DLD1 (cell line): Measurements from ENCODE around the gene FHIP1B.
"Not testable (repeated sequence)": the region's sequence is repeated elsewhere in the genome, so short reads cannot be mapped to it uniquely, and the experiment has no call there.

Source experiments
- in situ Hi-C: cut with HindIII; loops from 2 replicates; pipeline ENCODE4 v1.10.0; 2017; ENCODE audit warnings: low sequenced_read_pairs

The FHIP1B gene

DNA sequence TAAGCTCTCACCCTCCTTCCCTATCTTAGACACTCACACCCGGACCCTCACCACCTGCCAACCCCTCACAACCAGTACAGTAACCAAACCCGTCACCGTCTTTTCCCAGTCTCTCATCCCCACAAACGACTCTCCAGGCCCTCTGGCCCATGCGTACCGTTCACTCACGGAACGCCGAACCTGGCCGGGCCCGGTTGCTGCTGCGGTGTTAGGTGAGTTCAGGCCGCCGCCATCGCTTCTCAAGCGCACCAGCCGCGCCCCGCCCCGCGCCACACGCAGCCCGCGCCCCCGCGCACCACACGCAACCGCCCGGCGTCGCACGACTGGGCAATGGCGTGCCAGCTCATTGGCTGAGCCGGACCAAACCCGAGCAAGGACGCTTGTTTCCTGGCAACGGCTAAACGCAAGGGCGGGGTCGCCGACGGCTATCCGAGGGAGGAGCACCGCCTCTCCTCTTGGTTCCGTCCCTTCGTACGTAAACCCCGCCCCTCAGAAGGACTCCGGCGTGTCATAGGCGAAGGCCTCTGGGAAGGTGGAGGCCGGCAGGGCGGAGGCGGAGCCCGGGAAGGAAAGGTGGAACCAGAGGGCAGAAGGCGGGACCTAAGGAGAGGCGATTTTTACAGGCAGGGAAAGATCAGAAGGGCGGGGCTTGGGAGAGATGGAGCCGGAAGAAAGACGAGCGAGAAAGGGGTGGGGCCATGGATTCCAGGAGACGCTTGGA lies at the start of gene FHIP1B:
TSS of gene FHIP1B (minus strand) at position 250 of the 721 bp plus-strand sequence. CDS start 10,120 bp downstream, outside the sequence.
- in situ Hi-C loops: no loop called here

DNA sequence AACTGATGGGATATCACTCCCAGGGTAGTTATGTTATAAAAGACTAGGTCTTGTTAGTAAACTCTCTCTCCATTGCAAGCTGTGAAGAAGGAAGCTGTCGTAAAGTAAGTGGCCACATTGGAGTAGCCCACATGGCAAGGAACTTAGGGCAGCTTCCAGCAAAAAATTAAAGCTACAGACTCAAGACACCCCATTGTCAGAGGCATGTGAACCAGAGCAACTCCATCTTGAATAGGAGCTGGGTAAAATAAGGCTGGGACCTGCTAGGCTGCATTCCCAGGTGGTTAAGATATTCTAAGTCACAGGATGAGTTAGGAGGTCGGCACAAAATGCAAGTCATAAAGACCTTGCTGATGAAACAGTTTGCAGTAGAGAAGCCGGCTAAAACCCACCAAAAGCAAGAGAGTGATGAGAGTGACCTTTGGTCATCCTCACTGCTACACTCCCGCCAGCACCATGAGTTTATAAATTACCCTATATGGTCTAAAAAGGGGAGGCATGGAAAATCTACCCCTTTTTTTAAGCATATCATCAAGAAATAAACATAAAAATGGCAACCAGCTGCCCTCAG lies 49.1 kb upstream of the FHIP1B start:
- in situ Hi-C loops: no loop called here

DNA sequence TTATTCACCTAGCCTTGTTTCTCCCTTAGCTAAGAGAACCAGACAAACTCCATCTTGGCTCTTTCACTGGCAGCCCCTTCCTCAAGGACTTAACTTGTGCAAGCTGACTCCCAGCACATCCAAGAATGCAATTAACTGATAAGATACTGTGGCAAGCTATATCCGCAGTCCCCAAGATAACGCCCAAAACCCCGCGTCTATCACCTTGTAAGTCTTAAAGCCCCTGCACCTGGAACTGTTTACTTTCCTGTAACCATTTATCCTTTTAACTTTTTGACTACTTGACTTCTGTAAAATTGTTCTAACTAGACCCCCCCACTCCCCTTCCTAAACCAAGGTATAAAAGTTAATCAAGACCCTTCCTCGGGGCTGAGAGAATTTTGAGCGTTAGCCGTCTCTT lies 46.4 kb upstream of the FHIP1B start:
- in situ Hi-C loops: not testable (repeated sequence)

DNA sequence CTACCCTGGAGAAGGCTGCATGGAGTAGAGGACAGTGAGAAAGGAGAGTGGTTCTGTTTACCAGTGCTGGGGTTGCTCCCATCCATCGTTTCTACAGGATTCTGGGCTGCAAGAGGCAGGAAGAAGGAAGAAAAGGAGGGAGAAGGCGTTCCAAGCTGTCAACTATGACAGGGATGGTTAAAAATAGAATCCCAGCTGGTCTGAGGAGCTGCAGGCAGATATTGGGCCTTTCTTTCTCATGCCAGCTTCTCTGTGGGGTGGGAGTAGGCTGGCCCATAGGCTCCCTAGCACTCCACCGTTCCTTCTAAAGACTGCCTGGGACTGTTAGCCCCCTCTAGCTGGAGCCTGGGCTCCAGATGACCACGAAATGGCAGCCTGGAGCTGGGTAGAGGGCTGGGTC lies 38.8 kb upstream of the FHIP1B start:
- in situ Hi-C loops: no loop called here

DNA sequence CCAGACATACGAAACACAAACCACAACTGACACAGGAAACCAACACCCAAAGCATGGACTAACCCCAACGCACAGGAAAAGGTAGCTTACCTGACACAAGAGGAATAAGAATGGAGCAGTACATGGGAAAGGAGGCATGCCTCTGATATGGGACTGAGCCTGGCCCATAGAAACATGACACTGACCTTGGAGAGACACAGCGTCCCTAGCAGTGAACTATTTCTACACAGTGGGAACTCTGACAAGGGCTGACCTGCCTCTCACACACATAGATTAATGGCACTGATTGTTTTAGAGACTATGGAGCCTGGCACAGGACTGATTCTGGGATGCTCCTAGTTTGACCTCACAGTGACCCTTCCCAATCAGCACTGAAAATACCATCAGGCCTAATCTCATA lies 37.2 kb upstream of the FHIP1B start:
- in situ Hi-C loops: no loop called here

DNA sequence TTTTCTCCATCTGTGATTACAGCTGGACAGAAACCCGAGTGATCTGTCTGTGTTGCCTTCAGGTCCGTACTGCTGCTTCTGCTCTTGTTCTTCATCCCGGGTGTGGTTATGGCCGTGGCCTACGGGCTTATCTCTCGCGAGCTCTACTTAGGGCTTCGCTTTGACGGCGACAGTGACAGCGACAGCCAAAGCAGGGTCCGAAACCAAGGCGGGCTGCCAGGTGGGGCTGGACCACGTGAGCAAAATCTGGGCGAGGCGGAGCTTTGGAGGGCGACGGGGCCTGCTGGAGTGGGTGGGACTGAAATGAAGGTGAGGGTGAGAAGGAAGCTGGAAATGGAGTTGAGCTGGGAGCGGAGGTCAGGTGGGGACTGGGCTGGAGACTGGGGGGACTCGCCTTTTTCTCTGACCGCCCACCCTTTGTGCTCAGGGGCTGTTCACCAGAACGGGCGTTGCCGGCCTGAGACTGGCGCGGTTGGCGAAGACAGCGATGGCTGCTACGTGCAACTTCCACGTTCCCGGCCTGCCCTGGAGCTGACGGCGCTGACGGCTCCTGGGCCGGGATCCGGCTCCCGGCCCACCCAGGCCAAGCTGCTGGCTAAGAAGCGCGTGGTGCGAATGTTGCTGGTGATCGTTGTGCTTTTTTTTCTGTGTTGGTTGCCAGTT lies 36.3 kb upstream of the FHIP1B start:
- in situ Hi-C loops: no loop called here

DNA sequence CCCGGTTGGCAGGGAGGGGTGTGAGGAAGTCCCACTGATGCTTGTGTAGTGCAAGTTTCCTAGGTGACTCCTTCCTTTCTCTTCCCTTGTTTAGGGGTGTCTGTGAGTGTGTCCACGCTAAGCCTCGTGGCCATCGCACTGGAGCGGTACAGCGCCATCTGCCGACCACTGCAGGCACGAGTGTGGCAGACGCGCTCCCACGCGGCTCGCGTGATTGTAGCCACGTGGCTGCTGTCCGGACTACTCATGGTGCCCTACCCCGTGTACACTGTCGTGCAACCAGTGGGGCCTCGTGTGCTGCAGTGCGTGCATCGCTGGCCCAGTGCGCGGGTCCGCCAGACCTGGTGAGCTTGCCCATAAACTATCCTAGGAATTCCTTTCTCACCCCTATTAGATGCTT lies 35.6 kb upstream of the FHIP1B start:
- in situ Hi-C loops: no loop called here

DNA sequence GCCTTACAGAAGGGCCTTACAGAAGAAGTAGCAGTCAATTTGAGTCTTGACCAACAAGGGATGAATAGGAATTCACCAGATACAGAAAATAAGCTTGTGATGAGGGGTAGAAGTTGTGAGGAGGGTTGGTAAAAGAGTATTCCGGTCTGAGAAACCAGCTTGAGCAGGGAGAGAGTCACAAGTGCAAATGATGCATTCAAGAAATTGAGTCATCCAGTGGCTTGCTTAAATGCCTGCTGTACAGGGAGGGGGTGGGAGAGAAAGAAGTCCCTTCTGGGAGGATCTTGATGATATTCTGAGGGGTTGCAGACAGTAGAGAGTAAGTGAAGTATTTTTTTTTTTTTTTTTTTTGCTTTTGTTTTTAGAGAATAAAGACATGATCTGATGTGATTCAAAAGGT lies 34.4 kb upstream of the FHIP1B start:
- in situ Hi-C loops: no loop called here

DNA sequence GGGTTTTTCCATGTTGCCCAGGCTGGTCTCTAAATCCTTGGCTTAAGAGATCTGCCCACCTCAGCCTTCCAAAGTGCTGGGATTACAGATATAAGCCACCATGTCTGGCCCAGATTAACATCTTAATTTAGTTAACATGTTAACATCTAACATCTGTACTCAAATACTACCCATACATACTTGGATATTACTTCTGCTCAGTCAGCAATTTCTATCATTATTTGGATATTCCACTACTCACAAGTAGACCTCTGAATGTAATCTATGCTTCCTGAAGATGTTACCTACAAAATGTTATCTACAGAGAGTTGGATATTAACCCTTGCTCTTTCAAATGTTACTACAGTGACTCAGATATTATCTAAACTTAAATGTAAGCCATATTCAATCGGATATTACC lies 29.2 kb upstream of the FHIP1B start:
- in situ Hi-C loops: no loop called here

DNA sequence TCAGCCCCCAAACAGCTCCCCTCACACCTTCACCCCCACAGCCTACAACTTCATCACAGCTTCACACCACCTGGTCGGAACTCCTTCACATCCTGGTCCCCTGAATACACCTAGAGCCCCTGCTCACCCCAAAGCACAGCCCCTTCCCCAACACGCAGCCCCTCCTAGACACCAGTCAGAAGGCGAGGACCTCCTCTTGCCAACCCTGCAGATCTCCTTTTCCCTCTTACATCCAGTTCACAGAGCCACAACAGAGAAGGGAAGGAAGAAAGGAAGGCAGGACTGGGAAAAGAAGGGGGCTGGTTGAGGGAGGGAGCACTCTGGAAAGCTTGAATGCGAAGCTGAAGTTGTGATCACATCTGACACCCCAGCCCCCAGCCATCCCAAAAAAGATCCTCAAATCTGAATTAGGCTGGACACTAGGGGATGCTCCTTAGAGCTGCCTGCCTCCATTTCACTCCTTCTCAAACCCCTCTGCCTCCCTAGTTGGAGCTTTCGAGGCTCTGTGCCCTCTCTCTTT lies 25.8 kb upstream of the FHIP1B start:
- in situ Hi-C loops: no loop called here

DNA sequence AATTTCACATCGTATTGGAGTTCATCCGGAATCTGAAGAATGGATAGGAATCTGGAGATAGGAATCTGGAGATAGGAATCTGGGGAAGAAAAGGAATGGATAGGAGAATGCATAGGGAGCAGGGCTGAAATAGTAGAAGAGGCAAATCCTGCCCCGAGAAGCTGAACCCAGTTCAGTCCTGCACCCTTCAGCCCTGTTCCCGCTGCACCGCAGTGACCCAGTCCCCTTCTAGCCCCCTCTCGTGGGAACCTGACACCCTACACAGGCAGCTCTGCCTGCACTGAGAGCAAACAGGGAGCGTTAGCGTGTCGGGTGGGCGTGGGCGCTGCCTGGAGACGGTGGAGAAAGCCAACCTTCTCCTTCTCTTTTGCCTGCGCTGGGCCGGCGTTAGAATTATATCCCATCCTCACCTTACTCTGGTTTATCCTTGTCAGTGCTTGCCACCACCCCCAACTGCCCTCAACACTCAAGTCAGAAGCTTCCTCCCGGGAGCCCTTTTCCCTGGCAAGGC lies 24.2 kb upstream of the FHIP1B start:
- in situ Hi-C loops: no loop called here

DNA sequence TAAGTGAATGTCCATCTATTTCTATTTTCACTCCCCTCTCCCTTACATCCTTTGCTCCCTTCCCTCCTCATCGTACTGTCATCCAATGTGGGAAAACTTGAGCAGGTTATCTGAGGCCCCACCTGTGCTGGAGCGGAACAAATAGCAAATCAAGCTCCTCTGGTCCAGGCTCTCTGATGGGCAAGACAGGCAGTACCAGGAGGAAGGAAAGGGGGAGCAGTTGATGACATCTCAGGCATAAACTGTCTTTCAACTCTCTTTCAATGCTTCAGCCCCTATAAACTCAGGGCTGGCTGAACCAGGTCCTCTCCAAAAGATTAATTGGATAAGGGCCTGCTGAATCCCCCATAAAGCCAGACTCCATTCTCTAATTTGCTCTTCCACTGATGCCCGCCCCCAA lies 23.7 kb upstream of the FHIP1B start:
- in situ Hi-C loops: no loop called here

DNA sequence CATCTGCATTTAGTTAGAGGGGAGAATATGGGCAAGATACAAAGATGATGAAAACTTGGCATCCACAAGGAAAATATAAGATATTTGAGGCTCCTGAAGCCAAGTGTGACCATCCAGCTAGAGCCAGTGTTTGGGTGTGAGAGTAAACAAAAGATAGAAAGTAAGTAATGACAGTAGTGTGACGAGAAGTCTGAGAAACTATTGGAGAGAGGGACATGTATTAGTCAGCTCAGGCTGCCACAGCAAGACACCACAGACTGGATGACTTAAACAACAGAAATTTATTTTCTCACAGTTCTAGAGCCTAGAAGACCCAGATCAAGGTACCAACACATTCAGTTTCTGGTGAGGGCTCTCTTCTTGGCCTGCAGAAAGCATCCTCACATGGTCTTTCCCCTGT lies 18.8 kb upstream of the FHIP1B start:
- in situ Hi-C loops: no loop called here

DNA sequence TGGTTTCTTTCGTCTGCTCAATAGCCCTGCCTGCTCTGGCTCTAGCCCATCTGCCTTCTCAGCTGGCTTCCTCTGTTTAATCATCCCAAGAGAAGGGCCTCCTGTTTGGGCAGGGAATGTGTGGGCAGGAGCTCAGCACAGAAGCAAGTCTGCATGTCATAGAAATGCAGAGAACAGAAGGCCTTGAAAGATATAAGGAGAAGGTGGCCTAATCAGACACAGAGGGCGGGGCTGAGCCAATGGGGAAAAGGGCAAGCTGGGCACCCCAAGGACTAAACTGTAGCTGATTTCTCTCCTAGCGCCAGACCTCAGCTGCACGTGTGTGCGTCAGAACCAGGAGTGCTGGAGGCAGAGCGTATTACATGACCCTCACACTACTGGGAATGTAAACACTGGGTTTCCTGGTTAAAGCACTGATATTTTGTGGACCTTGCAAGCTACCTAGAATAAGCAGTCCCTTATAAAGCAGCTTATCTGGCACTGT lies 17.6 kb upstream of the FHIP1B start:
- in situ Hi-C loops: no loop called here

DNA sequence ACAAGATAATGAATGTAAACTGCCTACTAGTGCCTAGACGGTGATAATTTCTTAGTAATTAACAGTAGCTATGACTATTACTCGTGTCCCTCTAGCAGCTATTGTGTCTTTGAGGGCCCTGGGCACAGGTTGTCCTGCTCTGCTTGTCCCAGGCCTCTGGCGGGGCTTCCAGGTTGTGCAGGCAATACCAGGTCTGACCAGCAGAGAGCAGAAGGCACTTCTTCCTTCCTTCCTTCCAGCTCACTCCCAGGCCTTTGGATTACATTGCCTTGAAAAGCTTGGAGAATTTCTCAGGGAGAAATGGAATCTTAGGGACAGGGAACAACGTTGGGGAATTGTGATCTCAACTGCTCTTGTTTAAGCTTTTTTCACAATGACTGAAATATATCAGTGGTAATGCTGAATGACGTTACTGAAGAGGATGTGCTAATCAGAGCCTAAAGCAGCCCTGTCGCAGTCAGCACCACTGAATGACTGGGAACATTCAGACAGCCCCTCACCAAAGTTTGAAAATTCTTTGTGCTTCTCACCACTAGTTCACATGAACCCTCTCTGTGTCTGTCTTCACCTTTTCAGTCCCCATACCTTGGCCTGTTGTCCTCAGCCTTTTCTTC lies 16.8 kb upstream of the FHIP1B start:
- in situ Hi-C loops: no loop called here

DNA sequence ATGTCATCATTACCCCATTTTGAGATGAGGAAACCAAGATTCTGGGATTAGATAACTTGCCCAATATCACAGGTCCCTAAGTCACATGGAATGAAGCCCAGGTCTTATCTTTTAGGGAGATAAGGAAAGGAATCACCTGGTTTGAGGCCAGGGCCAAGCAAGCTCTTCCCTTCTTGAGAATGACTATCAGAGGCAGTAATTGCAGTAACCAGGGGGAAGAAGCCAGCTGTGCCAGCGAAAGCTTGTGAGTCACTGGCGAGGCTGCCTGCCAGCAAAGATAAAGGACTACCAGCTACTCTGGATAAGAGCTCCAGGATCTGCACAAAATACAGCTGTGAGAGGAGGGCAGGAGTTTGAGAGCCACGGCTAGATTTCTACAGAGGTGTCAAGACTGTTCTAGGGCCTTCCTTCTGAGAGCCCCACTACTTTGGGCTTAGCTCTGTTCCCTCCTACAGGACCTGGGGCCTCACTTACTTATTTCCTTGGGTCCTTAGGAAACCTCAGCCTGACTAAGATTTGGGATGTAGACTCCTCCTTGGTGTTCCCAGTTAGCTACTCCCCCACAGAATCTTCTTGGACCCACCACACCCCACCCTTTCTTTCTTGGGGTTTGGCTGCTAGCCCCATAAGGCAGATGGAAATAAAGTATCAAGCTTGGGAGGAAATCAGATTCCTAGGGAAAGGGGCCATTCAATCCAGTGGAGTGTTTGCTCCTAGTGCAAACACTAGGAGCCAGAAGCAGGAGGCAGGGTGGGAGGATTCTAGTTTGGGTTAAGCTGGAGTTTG lies 15.5 kb upstream of the FHIP1B start:
- in situ Hi-C loops: no loop called here

DNA sequence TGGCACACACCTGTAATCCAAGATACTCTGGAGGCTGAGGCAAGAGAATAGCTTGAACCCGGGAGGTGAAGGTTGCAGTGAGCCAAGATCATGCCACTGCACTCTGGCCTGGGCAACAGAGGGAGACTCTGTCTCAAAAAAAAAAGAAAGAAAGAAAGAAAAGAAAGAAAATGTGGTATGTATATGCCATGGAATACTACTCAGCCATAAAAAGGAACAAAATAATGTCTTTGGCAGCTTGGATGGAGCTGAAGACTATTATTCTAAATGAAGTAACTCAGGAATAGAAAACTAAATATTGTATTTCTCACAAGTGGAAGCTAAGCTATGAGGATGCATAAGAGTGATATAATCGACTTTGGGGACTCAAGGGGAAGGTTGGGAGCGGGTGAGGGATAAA lies 14.5 kb upstream of the FHIP1B start:
- in situ Hi-C loops: not testable (repeated sequence)

DNA sequence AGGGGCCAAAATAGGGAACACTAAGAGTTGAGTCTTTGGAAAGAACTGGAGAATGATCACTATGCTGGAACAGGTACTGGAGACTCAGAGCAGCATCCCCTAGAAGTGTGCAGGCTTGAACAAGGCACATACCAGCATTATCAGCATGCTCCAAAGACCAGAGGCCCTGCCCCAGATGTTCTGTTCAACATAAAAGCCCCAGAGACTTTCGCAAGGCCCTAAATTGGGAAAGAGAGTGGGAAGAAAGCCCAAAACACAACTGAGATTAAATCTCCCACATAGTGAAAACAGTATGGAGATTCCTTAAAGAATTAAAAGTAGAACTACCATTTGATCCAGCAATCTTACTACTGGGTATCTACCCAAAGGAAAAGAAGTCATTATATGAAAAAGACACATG lies 13.8 kb upstream of the FHIP1B start:
- in situ Hi-C loops: no loop called here

DNA sequence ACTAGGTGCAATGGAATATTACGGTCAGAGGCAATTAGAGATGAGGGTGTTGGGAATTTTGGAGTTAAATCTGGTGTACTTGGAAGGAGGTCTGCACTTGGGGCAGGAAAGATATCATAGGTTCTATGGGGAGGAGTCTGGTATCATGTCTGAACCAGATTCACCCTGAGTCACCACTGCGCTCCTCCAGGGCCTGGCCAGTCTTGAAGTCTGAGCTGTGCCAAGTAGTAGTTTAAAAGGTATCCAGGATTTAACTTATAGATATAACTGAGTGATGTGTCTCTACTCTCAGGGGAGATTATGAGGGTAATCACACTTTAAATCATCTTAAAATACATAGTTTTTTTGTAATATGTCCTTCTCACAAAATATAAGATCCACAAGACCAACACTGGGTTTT lies 11.1 kb upstream of the FHIP1B start:
- in situ Hi-C loops: no loop called here

DNA sequence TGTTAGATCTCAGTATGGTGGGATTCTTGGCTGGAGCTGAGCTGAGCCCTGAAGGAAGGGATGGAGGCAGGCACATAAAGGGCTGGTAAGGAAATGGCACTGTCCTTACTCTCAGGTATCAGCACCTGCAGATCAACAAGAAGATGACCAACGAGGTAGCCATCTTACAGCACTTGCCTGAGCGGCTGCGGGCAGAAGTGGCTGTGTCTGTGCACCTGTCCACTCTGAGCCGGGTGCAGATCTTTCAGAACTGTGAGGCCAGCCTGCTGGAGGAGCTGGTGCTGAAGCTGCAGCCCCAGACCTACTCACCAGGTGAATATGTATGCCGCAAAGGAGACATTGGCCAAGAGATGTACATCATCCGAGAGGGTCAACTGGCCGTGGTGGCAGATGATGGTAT lies 6.9 kb upstream of the FHIP1B start:
- in situ Hi-C loops: no loop called here

DNA sequence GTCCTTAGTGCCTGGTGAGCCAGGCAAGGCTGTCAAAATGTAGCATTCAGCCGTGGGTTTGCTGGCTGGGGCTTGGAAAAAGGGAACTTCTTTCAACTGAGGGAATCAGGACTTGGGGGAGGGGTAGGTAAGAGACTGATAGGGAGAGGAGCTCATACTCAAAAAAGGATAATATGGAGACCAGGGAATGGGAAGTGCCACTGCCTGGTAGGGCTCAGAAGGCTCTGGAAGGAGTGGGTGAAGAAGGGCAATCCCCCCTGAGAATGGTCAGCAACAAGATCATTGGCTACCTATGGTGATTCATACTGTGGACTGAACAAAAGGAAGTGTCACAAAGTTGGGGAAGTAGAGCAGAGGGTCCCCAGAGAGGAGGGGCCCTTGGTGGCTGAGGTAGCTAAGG lies 6.3 kb upstream of the FHIP1B start:
- in situ Hi-C loops: no loop called here
